Suprapubic skin (tissue), 4 donors: ENCODE measurements around the gene CRISP1. TPM values are rescaled to one million over a fixed set of nuclear protein-coding genes. Genes with fewer than 3 reads are reported as not detected.
"Not testable (repeated sequence)": the region's sequence is repeated elsewhere in the genome, so short reads cannot be mapped to it uniquely, and the experiment has no call there.

Source experiments
- DNase-seq, 2 donors: peaks; one replicate each; pipeline ENCODE4 v3.0.0-alpha.2; 2019; ENCODE audit warnings: low spot score in 2 of 2
- H3K27ac ChIP-seq: fragments of 200-600 bp; sonication (generic); one replicate; pipeline ENCODE4 v1.5.1; 2019
- H3K27me3 ChIP-seq: fragments of 200-600 bp; sonication (generic); one replicate; pipeline ENCODE4 v1.5.1; 2019
- H3K36me3 ChIP-seq: fragments of 200-600 bp; sonication (generic); one replicate; pipeline ENCODE4 v1.5.1; 2019
- H3K4me1 ChIP-seq: fragments of 200-600 bp; sonication (generic); one replicate; pipeline ENCODE4 v1.5.1; 2019
- H3K4me3 ChIP-seq: fragments of 200-600 bp; sonication (generic); one replicate; pipeline ENCODE4 v1.5.1; 2019; ENCODE audit warnings: mild to moderate bottlenecking
- H3K9me3 ChIP-seq: fragments of 200-600 bp; sonication (generic); one replicate; pipeline ENCODE4 v1.5.1; 2019
- EP300 ChIP-seq: sonication (generic); formaldehyde crosslinking; IDR thresholded peaks from one replicate; pipeline ENCODE4 v1.6.1; 2017; ENCODE audit warnings: antibody characterized with exemption
- POLR2A ChIP-seq, 2 donors: fragments of 450-650 bp; IDR thresholded peaks; one replicate each; pipeline ENCODE4 v1.6.1; 2017; ENCODE audit warnings: antibody characterized with exemption in 2 of 2, mild to moderate bottlenecking in 2 of 2, moderate library complexity in 2 of 2
- POLR2AphosphoS5 ChIP-seq, 3 donors: sonication (generic); formaldehyde crosslinking; IDR thresholded peaks; one replicate each; pipeline ENCODE4 v1.6.1; 2017; ENCODE audit warnings: antibody characterized with exemption in 3 of 3
- WGBS: methylation state at CpG from one replicate; pipeline ENCODE4 v1.1.5; 2018; 5-methylcytosine and 5-hydroxymethylcytosine counted together
- total RNA-seq, 4 donors: library from RNA; depleted of rRNA; stranded (reverse); fragments of >200 nt; gene quantifications; one replicate each; pipeline ENCODE4 v1.1.0, GENCODE V29; 2016
- TF ChIP-seq, protein P1 (sequence below), 2 donors: fragments of 200-600 bp in 1 of 2; fragments of 450-650 bp in 1 of 2; sonication (generic) in 1 of 2; IDR thresholded peaks; one replicate each; pipeline ENCODE4 v1.5.1; 2016 to 2019; ENCODE audit warnings: antibody characterized with exemption in 2 of 2, mild to moderate bottlenecking in 1 of 2, moderate library complexity in 1 of 2

CRISP1 gene
- total RNA-seq, 4 donors from 2014 or later, result not detected

GRCh38 chr6:49909563-49909962 is 43.2 kb upstream of the CRISP1 start:
- TF ChIP-seq POLR2A (IDR thresholded peaks at IDR 0.05), result no peak
- TF ChIP-seq POLR2AphosphoS5 (IDR thresholded peaks at IDR 0.05), result no peak
- TF ChIP-seq EP300, result no peak
- TF ChIP-seq, protein P1, sequence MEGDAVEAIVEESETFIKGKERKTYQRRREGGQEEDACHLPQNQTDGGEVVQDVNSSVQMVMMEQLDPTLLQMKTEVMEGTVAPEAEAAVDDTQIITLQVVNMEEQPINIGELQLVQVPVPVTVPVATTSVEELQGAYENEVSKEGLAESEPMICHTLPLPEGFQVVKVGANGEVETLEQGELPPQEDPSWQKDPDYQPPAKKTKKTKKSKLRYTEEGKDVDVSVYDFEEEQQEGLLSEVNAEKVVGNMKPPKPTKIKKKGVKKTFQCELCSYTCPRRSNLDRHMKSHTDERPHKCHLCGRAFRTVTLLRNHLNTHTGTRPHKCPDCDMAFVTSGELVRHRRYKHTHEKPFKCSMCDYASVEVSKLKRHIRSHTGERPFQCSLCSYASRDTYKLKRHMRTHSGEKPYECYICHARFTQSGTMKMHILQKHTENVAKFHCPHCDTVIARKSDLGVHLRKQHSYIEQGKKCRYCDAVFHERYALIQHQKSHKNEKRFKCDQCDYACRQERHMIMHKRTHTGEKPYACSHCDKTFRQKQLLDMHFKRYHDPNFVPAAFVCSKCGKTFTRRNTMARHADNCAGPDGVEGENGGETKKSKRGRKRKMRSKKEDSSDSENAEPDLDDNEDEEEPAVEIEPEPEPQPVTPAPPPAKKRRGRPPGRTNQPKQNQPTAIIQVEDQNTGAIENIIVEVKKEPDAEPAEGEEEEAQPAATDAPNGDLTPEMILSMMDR (IDR thresholded peaks at IDR 0.05), result no peak
- no peaks in the 10 kb centered on the region for H3K9me3 ChIP-seq
- no peak overlapping the region for H3K27ac ChIP-seq
- H3K27me3 ChIP-seq, result no peaks in the 10 kb centered on the region
- 19% methylated on average over 2 of the region's 2 CpGs for WGBS
- no peak overlapping the region for H3K4me3 ChIP-seq
- peaks cover 13% of the 10 kb centered on the region for H3K4me1 ChIP-seq
- no peaks in the 10 kb centered on the region for H3K36me3 ChIP-seq
- no peak for DNase-seq

DNA sequence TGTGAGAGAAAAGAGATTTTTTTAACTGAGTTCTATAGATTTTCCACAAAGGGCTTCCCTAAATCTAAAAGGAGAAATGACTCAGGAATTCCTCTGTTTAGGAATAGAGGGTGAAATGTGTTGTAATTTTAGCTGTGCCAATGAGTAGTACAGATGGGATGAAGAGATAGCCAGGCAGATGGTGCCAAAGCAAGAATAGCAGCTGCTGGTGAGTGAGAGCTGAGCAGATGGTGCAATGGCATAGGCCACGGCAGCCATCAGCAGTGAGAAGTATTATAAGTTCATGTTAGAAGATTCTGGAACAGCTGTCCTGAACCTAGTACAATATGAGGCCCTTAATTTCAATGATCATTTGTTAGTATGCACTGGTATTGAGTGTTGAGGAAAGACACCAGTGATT is 40.2 kb upstream of the CRISP1 start:
- no peak for TF ChIP-seq POLR2AphosphoS5 (IDR thresholded peaks at IDR 0.05)
- no peak for TF ChIP-seq EP300
- no peak for TF ChIP-seq POLR2A (IDR thresholded peaks at IDR 0.05)
- TF ChIP-seq, protein P1 (IDR thresholded peaks at IDR 0.05), result no peak

GRCh38 chr6:49905296-49905695 is 39.0 kb upstream of the CRISP1 start:
- Histone ChIP-seq H3K9me3 (no peaks in the 10 kb centered on the region), H3K4me1 (peaks cover 6% of the 10 kb centered on the region), H3K4me3 (no peak overlapping the region), H3K36me3 (no peaks in the 10 kb centered on the region), H3K27me3 (no peaks in the 10 kb centered on the region), H3K27ac (no peak overlapping the region)
- no peak for DNase-seq
- 63% methylated on average over 2 of the region's 2 CpGs for WGBS
- TF ChIP-seq EP300 (no peak), POLR2AphosphoS5 (IDR thresholded peaks at IDR 0.05) (no peak), POLR2A (IDR thresholded peaks at IDR 0.05) (no peak)
- TF ChIP-seq, protein P1 (IDR thresholded peaks at IDR 0.05), result no peak

More for the DNA sequence above, 40.2 kb upstream of the CRISP1 start:
- WGBS, result 35% methylated on average over 1 of the region's 1 CpG
- Histone ChIP-seq H3K4me3 (no peak overlapping the region), H3K4me1 (peaks cover 6% of the 10 kb centered on the region), H3K9me3 (no peaks in the 10 kb centered on the region), H3K27ac (no peak overlapping the region), H3K36me3 (no peaks in the 10 kb centered on the region), H3K27me3 (no peaks in the 10 kb centered on the region)
- no peak for DNase-seq

DNA sequence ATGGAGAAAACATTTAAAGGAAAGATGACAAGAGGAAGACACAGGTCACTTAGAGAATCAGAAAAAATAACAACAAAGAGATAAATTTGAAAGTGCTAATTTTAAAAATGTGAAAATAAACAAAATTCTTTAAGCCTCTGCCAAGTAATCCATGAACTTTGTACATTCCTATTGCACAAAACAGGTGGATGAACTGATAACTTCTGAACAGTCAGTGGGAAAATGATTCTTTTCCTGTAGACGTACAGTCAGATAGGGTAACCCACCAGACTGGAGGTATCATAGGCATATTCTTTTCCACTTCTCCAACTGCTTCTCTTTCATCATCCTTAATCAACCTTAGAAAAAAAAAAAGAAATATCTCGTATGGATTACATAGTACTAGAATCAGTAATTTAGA is 36.5 kb upstream of the CRISP1 start:
- Histone ChIP-seq H3K4me1 (peaks cover 6% of the 10 kb centered on the region), H3K27me3 (no peaks in the 10 kb centered on the region), H3K27ac (no peak overlapping the region), H3K36me3 (no peaks in the 10 kb centered on the region), H3K9me3 (no peaks in the 10 kb centered on the region), H3K4me3 (no peak overlapping the region)
- DNase-seq, result no peak
- TF ChIP-seq POLR2AphosphoS5 (IDR thresholded peaks at IDR 0.05) (no peak), POLR2A (IDR thresholded peaks at IDR 0.05) (no peak), EP300 (no peak)
- TF ChIP-seq, protein P1 (IDR thresholded peaks at IDR 0.05), result no peak
- 79% methylated on average over 2 of the region's 2 CpGs for WGBS

GRCh38 chr6:49898904-49899566 is 32.7 kb upstream of the CRISP1 start:
- no peak overlapping the region for H3K4me3 ChIP-seq
- H3K4me1 ChIP-seq, result no peaks in the 10 kb centered on the region
- TF ChIP-seq EP300, result no peak
- no peak for TF ChIP-seq POLR2AphosphoS5 (IDR thresholded peaks at IDR 0.05)
- TF ChIP-seq POLR2A (IDR thresholded peaks at IDR 0.05), result no peak
- TF ChIP-seq, protein P1 (IDR thresholded peaks at IDR 0.05), result no peak
- no peaks in the 10 kb centered on the region for H3K27me3 ChIP-seq
- H3K9me3 ChIP-seq, result peaks cover 8% of the 10 kb centered on the region
- no peaks in the 10 kb centered on the region for H3K36me3 ChIP-seq
- no peak overlapping the region for H3K27ac ChIP-seq
- DNase-seq, result no peak

DNA sequence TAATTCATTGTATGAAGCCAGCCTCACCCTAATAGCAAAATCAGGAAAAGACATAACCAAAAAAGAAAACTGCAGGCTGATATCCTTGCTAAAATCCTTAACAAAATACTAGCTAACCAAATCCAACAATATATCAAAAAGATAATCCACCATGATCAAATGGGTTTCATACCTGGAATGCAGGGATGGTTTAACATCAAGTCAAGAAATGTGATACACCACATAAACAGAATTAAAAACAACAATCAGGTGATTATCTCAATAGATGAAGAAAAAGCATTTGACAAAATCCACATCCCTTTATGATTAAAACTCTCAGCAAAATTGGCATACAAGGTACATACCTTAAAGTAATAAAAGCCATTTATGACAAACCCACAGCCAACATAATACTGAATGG is 29.2 kb upstream of the CRISP1 start:
- H3K9me3 ChIP-seq, result not testable (repeated sequence)

More for the DNA sequence above, 29.2 kb upstream of the CRISP1 start:
- not testable (repeated sequence) for DNase-seq, H3K36me3 ChIP-seq, H3K4me1 ChIP-seq, H3K27ac ChIP-seq, H3K27me3 ChIP-seq, H3K4me3 ChIP-seq
